Stimulated activated CD8-positive, alpha-beta memory T cell treated with anti-CD3 and anti-CD28 coated beads, Interleukin-12 subunit alpha, Interleukin-12 subunit beta, amount 100 ng/mL, for 24 hours (primary cell): Measurements from ENCODE around the gene MAP2K7.
"Not testable (repeated sequence)": the region's sequence is repeated elsewhere in the genome, so short reads cannot be mapped to it uniquely, and the experiment has no call there.

Experiments used
- DNase-seq: peaks from one replicate; pipeline ENCODE4 v3.0.0-alpha.2; 2020; ENCODE audit errors: extremely low read depth

Gene MAP2K7

GRCh38 chr19:7931221-7932061 is 27.8 kb downstream of the MAP2K7 start:
- DNase-seq: no peak

GRCh38 chr19:7932276-7932929 is 28.7 kb downstream of the MAP2K7 start:
- no peak for DNase-seq

- no peak for DNase-seq
Measured at GRCh38 chr19:7932930-7933300, 29.2 kb downstream of the MAP2K7 start.

GRCh38 chr19:7933411-7933810 is 29.7 kb downstream of the MAP2K7 start:
- no peak for DNase-seq

GRCh38 chr19:7933828-7934725 is 30.4 kb downstream of the MAP2K7 start:
- DNase-seq: no peak

GRCh38 chr19:7934766-7935165 is 31.1 kb downstream of the MAP2K7 start:
- DNase-seq: no peak

GRCh38 chr19:7940841-7941240 is 37.2 kb downstream of the MAP2K7 start:
- no peak for DNase-seq

- no peak for DNase-seq
Measured at GRCh38 chr19:7941895-7942596, 38.4 kb downstream of the MAP2K7 start.

GRCh38 chr19:7942981-7943443 is 39.3 kb downstream of the MAP2K7 start:
- DNase-seq: no peak

- peak; percentile 96 for DNase-seq
Measured at GRCh38 chr19:7943444-7944176, 39.9 kb downstream of the MAP2K7 start, which contains the start of gene TIMM44. TSS of gene TIMM44 (minus strand) at chr19:7943666. CDS start at chr19:7943651, 15 bp downstream.

- peak; percentile 62 for DNase-seq
Measured at GRCh38 chr19:7944177-7944761, 40.6 kb downstream of the MAP2K7 start.

- DNase-seq: no peak
Measured at GRCh38 chr19:7947939-7948338, 44.3 kb downstream of the MAP2K7 start.

- no peak for DNase-seq
Measured at GRCh38 chr19:7953060-7953459, 49.4 kb downstream of the MAP2K7 start.

GRCh38 chr19:7953576-7953975 is 49.9 kb downstream of the MAP2K7 start:
- DNase-seq: no peak

GRCh38 chr19:7955696-7956095 is 52.0 kb downstream of the MAP2K7 start:
- DNase-seq: no peak

- no peak for DNase-seq
Measured at GRCh38 chr19:7959211-7959610, 55.5 kb downstream of the MAP2K7 start.

GRCh38 chr19:7961082-7961481 is 57.4 kb downstream of the MAP2K7 start:
- not testable (repeated sequence) for DNase-seq

- no peak for DNase-seq
Measured at GRCh38 chr19:7961920-7962626, 58.4 kb downstream of the MAP2K7 start.

- no peak for DNase-seq
Measured at GRCh38 chr19:7962644-7963268, 59.1 kb downstream of the MAP2K7 start.
